GM10847 (cell line): Measurements from ENCODE around the gene ENSA.

Source experiments
- POLR2A ChIP-seq: IDR thresholded peaks from 2 replicates; pipeline ENCODE4 v1.6.1; 2011; ENCODE audit not compliant: insufficient read length; ENCODE audit errors: extremely low read depth

Gene ENSA

DNA sequence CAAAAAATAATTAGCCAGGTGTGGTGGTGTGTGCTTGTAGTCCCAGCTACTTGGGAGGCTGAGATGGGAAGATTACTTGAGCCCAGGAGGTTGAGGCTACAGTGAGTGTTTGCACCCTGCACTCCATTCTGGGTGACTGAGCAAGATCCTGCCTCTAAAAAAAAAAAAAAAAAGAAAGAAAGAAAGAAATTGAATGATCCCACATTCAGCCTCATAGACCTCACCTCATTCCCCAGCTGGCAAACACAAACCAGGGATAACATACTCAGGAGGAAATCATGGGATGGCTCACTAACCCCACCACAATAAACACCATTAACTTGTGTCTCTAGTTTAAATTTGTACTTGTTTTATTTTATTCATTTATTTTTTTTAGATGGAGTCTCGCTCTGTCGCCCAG is 8.5 kb downstream of the ENSA start:
- no peak for TF ChIP-seq POLR2A

DNA sequence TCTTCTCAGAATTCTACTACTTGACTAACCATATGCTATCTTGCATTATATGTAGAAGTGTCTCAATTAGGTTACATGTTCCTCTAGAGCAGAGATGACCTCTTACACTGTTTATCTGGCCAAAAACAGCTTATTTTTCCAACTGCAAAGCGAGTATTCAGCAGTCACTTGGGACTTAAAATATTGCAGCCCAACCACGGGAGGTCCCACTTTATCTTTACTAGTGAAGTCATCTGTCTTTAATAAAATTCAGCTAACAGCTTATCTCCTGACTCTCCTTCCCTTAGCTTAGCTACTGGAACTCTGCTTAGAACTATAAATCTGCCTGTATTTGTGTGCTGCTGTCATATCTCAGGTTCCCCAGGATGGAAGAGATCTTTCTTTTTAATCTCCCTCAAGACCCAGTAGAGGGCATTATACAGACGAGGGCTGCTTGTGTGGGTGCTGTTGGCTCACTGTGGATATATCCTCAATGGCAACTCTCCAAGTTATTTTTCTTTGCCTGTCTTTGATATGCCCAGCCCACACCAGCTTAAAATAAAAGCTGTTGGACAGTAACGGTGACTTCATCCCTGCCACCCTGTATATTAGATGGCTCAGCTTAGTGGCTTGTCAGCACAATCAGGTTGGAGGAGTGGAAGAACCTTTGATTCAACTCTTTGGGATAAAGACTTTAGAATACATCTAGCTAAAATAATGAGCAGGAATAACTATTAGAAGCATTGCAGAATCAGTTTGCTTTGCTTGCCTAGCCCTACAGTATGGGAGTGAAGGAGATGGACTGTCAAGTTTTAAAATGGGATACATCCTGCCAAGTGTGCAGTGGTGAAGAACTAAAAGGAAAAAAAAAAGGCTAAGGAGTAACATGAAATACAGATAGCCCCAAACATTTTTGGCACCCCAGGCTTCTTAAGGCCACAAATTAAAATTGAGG is 9.6 kb downstream of the ENSA start:
- TF ChIP-seq POLR2A: no peak

DNA sequence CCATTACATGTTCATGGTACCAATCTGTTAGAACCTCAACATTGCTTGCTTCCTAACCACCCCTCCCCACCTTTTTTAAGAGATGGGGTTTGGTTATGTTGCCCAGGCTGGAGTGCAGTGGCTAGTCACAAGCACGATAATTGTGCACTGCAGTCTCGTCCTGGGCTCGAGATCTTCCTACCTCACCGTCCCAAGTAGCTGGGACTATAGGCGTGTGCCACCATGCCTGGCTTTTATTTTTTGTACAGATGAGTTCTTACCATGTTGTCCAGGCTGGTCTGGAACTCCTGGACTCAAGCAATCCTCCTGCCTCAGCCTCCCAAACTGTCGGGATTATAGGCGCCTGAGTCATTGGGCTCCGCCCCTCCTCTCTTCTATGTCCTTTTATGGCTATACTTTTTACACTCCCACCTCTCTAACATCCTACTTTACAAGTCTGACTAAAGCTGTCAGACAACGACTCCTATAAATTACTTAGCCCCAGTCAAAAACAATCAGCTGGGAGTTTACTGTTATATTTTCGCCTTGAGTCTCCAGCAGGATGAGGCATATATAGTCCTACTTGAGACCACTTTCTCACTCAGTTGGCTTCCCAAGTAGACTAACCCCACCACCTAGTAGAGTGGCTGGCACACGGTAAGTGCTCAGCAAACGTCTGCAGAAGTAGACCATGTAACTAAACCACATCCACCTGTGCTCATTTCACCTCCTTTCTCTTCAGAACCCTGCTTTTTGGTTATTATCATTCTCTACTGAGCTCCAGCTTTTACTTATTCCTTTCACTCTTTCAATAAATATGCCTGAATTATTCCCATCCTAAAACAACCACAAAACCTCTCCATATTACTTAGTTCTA is 13.8 kb downstream of the ENSA start:
- no peak for TF ChIP-seq POLR2A

DNA sequence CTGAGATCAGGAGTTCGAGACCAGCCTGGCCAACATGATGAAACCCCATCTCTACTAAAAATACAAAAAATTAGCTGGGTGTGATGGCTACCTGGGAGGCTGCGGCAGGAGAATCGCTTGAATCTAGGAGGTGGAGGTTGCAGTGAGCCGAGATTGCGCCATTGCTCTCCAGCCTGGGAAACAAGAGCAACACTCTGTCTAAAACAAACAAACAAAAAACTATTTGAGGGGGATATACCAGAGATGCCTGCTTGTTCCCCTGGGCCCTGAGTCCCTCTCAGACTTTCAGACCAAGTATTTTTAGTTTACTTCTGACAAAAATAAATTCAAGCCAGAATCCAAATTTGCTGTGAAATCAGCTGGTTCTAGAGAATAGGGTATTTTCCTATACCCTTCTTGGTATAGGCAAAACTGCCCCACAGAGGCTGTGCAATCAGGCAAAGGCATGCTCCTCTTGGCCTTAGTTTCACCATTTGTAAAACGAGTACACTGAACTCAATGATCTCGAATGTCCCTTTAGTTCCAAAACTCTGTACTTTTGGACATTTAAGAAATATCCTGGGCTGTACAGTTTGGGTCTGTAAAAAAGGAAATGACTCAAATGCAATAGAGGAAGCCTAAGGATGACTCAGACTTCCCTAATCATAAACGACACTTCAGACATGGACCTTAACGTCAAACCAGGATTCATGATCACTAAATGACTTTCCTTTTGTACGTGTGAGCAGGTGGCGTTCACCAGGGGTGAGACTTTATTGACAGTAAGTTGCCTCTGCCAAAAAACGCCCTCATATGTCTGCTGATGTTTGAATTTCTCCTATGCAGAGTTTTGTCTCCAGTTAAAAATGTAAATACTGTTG is 16.1 kb downstream of the ENSA start:
- TF ChIP-seq POLR2A: no peak

DNA sequence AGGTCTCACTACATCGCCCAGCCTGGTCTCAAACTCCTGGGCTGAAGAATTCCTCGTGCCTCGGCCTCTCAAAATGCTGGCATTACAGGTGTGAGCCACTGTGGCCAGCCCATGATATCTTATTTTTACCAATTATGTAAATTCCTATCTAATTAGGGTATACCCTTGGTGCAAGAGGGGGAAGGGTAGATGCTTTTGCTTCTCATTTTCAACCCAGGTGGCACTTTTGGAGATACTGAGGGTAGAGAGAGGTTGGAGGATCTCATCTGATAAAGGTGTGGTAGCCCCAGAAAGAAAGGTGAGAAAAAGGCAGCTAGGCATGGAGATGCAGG is 17.4 kb downstream of the ENSA start:
- TF ChIP-seq POLR2A: no peak

DNA sequence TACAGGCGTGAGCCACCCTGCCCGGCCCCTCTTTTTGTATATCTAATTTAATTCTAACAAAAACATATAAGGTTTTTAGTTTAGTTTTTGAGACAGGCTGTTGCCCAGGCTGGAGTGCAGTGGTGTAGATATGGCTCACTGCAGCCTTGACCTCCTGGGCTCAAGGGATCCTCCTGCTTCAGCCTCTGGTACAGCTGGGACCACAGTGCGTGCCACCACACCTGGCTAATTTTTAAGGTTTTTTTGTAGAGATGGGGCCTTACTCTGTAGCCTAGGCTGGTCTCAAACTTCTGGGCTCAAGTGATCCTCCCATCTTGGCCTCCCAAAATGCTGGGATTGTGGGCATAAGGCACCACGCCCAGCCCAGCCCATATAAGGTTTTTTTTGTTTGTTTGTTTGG is 18.8 kb downstream of the ENSA start:
- no peak for TF ChIP-seq POLR2A

DNA sequence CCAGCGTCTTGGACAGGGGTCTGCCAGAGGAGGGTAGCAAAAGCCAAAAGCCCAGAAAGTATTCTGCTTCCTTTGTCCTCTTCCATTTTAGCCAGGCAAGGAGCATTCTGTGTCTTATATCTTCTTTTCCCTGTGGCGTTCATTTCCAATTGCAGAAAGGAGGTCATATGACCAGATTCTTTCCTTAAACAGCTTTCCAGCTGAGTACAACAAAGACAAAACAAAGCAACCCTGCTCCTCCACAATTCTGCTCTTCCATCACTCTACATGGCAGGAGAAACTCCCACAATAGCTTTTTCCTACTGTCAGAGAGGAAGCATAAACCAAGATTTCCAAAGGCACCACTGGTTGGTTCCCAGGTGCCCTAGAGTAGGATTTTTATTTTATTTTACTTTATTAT is 19.7 kb downstream of the ENSA start:
- TF ChIP-seq POLR2A: no peak

DNA sequence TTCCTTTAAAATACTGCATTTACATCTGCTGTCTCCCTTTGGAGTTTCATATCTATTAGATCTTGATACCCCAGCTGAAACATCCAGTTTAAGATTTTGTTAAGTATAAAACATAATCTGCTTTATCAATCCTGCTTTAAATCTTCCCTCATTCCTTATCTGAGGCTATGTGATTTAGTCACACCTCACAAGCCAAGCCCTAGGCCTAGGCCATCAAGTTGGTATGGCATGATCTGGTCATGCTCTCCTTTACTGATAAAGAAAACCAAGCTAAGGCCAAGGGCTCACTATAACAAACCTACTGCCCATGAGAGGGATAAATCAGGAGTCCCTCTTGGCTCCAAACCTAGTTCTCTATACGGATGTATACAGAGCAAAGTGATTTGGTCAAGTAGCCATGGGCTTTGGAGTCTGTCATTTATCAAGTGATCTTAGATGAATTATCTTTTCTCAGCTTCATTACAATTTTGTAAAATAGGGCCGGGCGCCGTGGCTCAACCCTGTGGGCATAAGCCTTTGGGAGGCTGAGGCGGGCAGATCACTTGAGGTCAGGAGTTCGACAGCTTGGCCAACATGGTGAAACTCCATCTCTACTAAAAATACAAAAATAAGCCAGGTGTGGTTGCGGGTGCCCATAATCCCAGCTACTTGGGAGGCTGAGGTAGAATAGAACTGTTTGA is 22.8 kb downstream of the ENSA start:
- TF ChIP-seq POLR2A: no peak

DNA sequence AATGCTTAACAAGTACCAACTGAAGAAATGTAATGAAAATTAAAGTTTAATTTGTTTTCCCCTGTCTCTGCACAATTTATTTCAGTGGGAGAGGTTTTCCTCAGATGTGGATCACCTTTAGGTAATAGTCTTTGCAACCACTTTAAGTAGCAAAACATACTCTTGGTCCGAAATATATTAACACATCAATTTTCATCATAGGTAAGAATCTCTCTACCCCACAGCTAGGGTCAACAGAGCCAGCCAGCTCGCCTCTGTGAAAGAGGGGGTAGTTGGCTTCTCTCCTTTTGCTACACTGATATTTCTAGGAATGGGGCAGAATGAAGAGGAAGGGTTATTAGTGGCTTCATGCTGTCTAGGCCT is 25.2 kb downstream of the ENSA start:
- TF ChIP-seq POLR2A: no peak

DNA sequence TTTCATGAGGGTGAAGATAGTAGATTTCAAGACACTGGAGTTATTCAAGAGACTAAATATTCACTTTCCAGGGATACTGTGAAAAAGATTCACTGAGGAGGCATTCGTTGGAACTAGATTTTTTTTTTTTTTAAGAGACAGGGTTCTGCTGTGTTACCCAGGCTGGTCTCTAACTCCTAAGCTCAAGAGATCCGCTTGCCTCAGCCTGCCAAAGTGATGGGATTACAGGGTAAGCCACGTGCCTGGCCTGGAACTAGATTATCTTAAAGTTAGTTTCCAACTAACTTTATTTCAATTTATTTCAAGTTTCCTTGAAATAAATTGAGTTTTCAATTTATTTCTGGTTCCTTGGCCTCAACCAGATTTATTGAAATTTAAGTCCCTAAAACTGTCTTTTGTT is 25.7 kb downstream of the ENSA start:
- no peak for TF ChIP-seq POLR2A

DNA sequence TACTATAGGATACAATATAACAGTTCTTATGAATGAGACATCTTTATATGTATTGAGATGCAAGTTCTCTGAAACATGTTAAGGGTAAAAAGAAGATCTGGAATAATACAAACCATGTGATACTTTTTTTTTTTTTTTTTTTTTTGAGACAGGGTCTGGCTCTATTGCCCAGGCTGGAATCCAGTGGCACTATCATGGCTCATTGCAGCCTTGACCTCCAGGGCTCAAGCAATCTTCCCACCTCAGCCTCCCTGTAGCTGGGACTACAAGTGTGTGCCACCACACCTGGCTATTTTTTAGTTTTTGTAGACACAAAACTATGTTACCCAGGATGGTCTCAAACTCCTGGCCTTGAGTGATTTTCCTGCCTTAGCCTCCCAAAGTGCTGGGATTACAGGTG is 27.9 kb downstream of the ENSA start:
- TF ChIP-seq POLR2A: no peak

DNA sequence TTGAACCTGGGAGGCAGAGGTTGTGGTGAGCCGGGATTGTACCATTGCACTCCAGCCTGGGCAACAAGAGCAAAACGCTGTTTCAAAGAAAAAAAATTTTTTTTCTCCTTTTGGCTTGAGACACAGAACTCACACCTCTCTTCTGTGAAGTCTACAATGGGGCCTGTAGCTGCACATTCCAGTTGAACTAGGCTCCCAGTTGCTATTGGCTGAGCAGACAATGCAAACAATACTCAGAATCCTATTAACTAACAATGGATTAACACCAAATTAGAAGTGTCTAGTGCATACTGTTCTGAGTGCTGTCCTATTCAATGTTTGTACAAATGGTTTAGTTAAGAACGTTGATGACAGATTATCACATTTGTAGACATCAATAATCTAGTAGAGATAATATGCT is 32.4 kb downstream of the ENSA start:
- no peak for TF ChIP-seq POLR2A

DNA sequence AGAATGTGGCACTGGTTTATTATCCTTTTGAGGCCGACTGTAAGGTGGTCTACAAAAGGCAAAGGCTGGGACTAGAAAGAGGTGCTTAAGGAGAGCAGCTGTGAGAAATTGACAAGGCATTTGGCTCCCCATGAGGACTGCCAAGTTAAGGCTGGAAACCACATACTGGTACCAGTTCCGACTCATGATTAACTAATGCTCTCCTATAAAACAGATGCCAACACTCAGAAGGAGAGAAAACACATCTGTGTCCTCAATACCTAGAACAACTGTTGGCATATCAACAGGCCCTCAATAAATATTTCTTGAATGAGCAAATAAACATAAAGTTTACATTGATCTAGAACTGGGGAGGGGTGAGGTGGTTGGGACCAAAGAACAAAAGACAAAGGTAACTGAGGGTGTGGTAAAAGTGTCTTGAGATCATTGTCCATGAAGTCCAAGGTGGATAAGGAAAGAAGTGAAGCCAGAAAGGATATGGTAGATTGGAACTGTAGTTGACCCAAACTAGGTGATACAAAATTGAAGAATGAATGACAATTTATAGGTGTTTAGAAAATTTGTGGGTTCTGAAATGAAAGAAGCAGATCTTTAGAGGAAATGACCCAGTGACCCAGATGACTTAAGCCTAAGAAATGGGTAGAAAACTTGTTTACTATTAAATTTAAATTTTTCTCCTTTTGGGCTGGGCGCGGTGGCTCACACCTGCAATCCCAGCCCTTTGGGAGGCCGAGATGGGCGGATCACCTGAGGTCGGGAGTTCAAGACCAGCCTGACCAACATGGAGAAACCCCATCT is 33.1 kb downstream of the ENSA start:
- no peak for TF ChIP-seq POLR2A

DNA sequence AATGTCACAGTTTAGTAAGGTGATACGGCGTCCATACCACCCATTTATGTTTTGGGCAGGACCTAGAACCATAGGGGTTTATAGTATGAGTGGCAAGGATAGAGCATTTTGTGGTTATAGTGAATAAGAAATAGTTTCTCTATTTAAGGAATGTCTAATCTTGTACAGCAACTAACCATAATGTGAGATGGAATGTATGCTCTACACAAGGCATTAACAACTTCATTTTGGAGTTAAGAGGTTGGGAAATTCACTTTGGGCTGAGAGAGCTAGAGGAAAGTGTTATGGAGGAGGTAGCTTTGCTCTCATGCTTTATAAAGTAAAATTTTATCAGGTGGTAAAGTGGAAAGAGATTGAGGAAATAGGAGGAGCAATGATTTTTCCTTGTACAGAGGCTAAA is 47.0 kb downstream of the ENSA start:
- no peak for TF ChIP-seq POLR2A

DNA sequence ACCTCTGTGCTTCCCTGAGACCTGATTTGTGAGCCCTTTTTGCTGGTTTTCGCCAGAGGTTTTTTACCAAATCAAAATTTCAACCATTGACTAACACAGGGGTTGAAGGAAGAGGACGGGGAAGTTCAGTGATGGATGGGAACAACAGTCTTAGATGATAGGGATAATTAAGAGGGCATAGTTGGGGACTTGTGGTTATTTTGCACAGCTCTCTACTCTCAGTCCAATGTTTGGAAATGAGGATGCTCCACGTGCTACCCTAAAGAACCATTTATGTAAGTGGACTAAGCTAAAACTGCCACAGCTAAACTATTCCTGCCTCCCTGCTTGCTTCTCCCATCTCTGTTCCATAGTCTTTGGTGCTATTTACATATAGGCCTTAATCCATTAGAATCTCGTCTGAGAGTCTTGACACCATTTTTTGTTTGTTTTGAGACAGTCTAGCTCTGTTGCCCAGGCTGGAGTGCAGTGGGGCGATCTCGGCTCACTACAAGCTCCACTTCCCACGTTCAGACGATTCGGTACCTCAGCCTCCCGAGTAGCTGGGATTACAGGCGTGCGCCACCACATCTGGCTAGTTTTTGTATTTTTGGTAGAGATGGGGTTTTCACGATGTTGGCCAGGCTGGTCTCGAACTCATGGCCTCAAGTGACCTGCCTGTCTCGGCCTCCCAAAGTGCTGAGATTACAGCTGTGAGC is 49.3 kb downstream of the ENSA start:
- no peak for TF ChIP-seq POLR2A
